Activated CD8-positive, alpha-beta memory T cell treated with anti-CD3 and anti-CD28 coated beads for 48 hours (primary cell): Measurements from ENCODE around the gene PYGB.
"Not testable (repeated sequence)": the region's sequence is repeated elsewhere in the genome, so short reads cannot be mapped to it uniquely, and the experiment has no call there.

ENCODE experiments used
- DNase-seq, 3 experiments: peaks; one replicate each; pipeline ENCODE4 v3.0.0-alpha.2; 2020; ENCODE audit warnings: low read depth in 2 of 3, low spot score in 2 of 3

Gene PYGB

DNA sequence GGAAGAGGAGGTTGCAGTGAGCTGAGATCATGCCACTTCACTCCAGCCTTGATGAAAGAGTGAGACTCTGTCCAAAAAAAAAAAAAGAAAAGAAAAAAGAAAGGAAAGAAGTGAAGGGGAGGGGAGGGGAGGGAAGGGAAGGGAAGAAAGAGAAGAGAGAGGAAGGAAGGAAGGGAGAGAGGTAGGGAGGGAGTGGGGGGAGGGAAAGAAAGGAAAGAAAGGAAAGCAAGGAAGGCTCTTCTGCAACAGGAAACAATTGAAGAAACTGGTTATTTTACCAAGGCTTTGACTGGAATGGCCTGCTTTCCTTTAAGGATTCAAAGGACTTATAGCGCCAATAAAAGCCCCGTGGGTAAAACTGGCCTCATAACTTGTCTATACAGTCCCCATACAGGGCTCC, 78.1 kb downstream of the PYGB start:
- DNase-seq = no peak

GRCh38 chr20:25327521-25328235, 79.8 kb downstream of the PYGB start:
- no peak for DNase-seq

GRCh38 chr20:25328954-25329498, 81.1 kb downstream of the PYGB start:
- no peak for DNase-seq

DNA sequence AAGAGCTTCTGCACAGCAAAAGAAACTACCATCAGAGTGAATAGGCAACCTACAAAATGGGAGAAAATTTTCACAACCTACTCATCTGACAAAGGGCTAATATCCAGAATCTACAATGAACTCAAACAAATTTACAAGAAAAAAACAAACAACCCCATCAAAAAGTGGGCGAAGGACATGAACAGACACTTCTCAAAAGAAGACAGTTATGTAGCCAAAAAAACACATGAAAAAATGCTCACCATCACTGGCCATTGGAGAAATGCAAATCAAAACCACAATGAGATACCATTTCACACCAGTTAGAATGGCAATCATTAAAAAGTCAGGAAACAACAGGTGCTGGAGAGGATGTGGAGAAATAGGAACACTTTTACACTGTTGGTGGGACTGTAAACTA, 87.1 kb downstream of the PYGB start:
- DNase-seq = not testable (repeated sequence)

DNA sequence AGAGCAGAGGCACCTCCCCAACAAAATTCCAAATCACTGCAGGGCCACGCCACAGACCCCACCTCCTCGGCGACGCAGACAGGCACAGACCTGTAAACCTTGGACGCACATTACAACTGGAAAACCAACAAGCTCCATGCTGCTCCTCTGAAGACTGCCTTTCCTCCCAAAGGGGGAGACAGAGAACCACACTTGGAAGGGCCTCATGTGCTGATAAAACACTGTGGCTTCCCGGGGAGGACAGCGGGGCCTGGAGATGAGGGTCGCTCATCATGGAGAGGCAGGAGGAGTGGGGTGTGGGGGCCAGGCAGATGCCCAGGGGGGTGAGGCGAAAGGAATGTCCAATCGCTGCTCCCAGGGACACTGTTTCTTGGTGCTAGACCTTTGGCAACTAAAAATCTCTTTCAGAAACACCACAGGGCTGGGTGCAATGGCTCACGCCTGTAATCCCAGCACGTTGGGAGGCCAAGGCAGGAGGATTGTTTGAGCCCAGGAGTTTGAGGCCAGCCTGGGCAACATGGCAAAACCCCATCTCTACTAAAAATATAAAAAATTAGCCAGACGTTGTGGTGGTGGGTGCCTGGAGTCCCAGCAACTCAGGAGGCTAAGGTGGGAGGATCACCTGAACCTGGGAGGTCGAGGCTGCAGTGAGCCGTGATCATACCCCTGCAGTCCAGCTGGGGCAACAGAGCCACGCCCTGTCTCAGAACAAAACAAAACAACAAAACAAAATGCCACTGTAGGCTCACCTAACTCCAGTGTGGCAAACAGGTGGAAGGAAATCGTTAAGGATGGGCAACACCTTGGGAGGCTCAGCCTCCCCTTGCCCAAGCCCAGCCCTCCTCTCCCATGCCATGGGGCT, 88.9 kb downstream of the PYGB start:
- no peak for DNase-seq

- DNase-seq = no peak
Observed at GRCh38 chr20:25338112-25339023, 90.5 kb downstream of the PYGB start.

DNA sequence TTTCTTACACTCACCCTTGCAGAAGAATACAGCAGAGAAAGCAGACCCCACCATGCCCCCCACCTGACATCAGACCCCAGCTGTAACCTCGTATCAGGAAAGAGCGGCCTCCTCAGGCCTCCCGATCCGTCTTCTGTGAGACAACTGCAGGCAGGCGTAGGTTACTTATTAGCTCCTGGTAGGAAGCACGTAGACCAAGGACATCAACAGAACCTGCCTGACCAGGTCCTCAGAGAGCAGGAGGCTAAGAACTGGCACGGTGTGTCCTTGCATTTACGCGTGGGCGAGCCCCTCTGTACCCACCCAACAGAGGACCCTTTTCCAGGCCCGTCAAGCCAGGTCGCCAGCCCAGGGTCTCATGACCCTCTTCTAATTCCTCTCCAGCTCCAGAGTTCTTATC, 91.7 kb downstream of the PYGB start:
- DNase-seq = no peak

DNA sequence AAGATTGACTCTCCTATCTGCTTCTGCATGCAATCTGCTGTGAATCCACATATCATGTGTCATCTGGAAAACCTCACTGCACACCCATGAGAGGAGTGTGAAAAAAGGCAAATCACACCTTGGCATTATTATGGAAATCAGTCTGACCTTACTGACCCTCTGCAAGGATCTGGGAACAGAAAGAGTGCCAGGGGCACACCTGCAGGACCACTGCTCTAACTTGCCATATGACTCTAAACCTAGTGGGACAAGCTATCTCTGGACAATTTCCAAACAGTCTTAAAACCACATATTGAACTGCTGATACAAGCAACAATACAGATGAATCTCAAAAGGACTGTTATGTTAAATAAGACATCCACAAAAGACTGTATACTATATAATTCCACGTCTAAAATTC, 92.5 kb downstream of the PYGB start:
- DNase-seq = no peak

GRCh38 chr20:25341716-25342680, 94.1 kb downstream of the PYGB start:
- DNase-seq = no peak

DNA sequence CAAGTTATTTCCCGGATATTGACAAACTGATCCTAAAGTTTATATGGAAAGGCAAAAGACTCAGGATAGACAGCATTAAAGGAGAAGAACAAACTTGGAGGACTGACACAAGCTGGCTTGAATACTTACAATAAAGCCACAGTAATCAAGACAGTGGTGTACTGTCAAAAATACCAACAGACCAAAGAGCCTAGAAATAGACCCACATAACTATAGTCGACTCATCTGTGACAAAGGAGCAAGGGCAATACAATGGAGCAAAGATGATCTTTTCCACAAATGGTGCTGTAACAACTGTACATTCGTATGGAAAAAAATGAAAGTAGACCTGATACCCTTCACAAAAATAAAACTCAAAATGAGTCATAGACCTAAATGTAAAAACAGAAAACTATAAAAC, 96.7 kb downstream of the PYGB start:
- DNase-seq = no peak

GRCh38 chr20:25345721-25346120, 97.8 kb downstream of the PYGB start:
- DNase-seq = no peak

DNA sequence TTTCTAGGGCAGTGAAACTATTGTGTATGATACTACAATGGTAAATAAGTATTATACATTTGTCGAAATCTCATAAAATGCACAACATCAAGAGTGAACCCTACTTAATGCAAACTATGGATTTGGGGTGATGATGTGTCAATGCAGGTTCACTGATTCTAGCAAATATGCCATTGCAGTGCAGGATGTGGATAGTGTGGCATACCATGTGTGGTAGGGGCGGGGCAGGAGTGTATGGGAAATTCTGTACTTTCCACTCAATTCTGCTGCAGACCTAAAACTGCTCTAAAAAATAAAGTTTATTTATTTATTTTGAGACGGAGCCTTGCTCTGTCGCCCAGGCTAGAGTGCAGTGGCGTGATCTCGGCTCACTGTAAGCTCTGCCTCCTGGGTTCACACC, 98.5 kb downstream of the PYGB start:
- no peak for DNase-seq
